ENCODE data around the gene SLC25A21.

GRCh38 chr14:36971263-36971855, 201.0 kb downstream of the SLC25A21 start:
- no peak for TF ChIP-seq POLR2AphosphoS5 (IDR thresholded peaks at IDR 0.05)
- TF ChIP-seq POLR2A (IDR thresholded peaks at IDR 0.05; ENCODE audit: low read depth) = no peak
- no peak for TF ChIP-seq CTCF (IDR thresholded peaks at IDR 0.05)
